IMR-90 (cell line): ENCODE results near the gene CGRRF1. TPM values are rescaled to one million over a fixed set of nuclear protein-coding genes. Genes with fewer than 3 reads are reported as not detected.

Experiments
- ATAC-seq: fragments of 200-7000 bp; cut with Tn5 transposase; 2 replicates; pipeline ENCODE4 v1.9.1; 2020; ENCODE audit warnings: low read depth, mild to moderate bottlenecking, moderate library complexity
- BruUV-seq: library from RNA; stranded (reverse); fragments of 400-500 nt; replicated peaks from 2 replicates; lab custom pipeline; 2021; lab: Mats Ljungman, UMichigan
- CTCF ChIA-PET: fragments of 300-600 bp; formaldehyde crosslinking; extraction: SDS; loops from one replicate; lab custom pipeline; 2021; ENCODE audit warnings: antibody characterized with exemption; lab: Yijun Ruan, JAX
- POLR2A ChIA-PET: fragments of 300-600 bp; sonication (Branson Sonifier 250); formaldehyde crosslinking; loops from one replicate; lab custom pipeline; 2022; ENCODE audit warnings: antibody characterized with exemption; ENCODE audit not compliant: unreplicated experiment; lab: Charles Lee
- DNase-seq: peaks from one replicate; pipeline ENCODE4 v3.0.0; 2013
- H2AFZ ChIP-seq: replicated peaks from 2 replicates; pipeline ENCODE3; 2013; ENCODE audit warnings: low read length, mild to moderate bottlenecking; ENCODE audit not compliant: poor library complexity
- H2AK5ac ChIP-seq: 2 replicates; pipeline ENCODE4 v1.6.1; 2013; ENCODE audit warnings: low read depth, low read length, inconsistent platforms
- H2AK9ac ChIP-seq: replicated peaks from 2 replicates; pipeline ENCODE3; 2013; ENCODE audit warnings: mild to moderate bottlenecking, low read depth, low read length, moderate library complexity; ENCODE audit not compliant: poor library complexity
- H2BK120ac ChIP-seq: 2 replicates; pipeline ENCODE4 v1.6.1; 2013; ENCODE audit warnings: low read depth, low read length, inconsistent platforms
- H2BK15ac ChIP-seq: 3 replicates; pipeline ENCODE4 v1.6.1; 2013; ENCODE audit warnings: low read depth, low read length, inconsistent platforms
- H2BK20ac ChIP-seq: 2 replicates; pipeline ENCODE4 v1.6.1; 2013; ENCODE audit warnings: low read depth, mild to moderate bottlenecking, inconsistent platforms, low read length, moderate library complexity
- H2BK5ac ChIP-seq: 2 replicates; pipeline ENCODE4 v1.6.1; 2013; ENCODE audit warnings: mild to moderate bottlenecking, low read depth, low read length, inconsistent platforms; ENCODE audit not compliant: poor library complexity, severe bottlenecking
- H3K14ac ChIP-seq: replicated peaks from 2 replicates; pipeline ENCODE4 v1.6.1; 2013; ENCODE audit warnings: low read depth, low read length, inconsistent platforms
- H3K18ac ChIP-seq: 2 replicates; pipeline ENCODE4 v1.6.1; 2013; ENCODE audit warnings: low read depth, low read length, control low read depth
- H3K23ac ChIP-seq: 2 replicates; pipeline ENCODE4 v1.6.1; 2013; ENCODE audit warnings: low read depth, low read length, inconsistent platforms
- H3K27ac ChIP-seq: 2 replicates; pipeline ENCODE4 v1.5.1; 2013; ENCODE audit warnings: mild to moderate bottlenecking, control low read depth, low read length; ENCODE audit not compliant: insufficient read depth
- H3K27me3 ChIP-seq: 2 replicates; pipeline ENCODE4 v1.6.1; 2013; ENCODE audit warnings: low read length; ENCODE audit not compliant: control insufficient read depth, insufficient read depth
- H3K36me3 ChIP-seq: 2 replicates; pipeline ENCODE4 v1.6.1; 2013; ENCODE audit warnings: low read length, mixed read lengths; ENCODE audit not compliant: control insufficient read depth, insufficient read depth
- H3K4ac ChIP-seq: 2 replicates; pipeline ENCODE4 v1.6.1; 2013; ENCODE audit warnings: low read depth, low read length, inconsistent platforms
- H3K4me1 ChIP-seq: 2 replicates; pipeline ENCODE4 v1.6.1; 2013; ENCODE audit warnings: low read length, mixed read lengths; ENCODE audit not compliant: control insufficient read depth, insufficient read depth
- H3K4me2 ChIP-seq: 2 replicates; pipeline ENCODE4 v1.6.1; 2013; ENCODE audit warnings: low read depth, mild to moderate bottlenecking, control low read depth, low read length, moderate library complexity
- H3K4me3 ChIP-seq: 2 replicates; pipeline ENCODE4 v1.5.1; 2013; ENCODE audit warnings: low read depth, mild to moderate bottlenecking, control low read depth, low read length, moderate library complexity; ENCODE audit not compliant: insufficient read depth
- H3K56ac ChIP-seq: 2 replicates; pipeline ENCODE4 v1.6.1; 2013; ENCODE audit warnings: low read length, inconsistent platforms; ENCODE audit not compliant: insufficient read depth; ENCODE audit errors: extremely low read depth
- H3K79me1 ChIP-seq, 2 experiments: 2 replicates each; pipeline ENCODE4 v1.6.1; 2013; ENCODE audit warnings: low read length in 2 of 2, inconsistent platforms in 1 of 2, low read depth in 1 of 2
- H3K9ac ChIP-seq: 2 replicates; pipeline ENCODE4 v1.6.1; 2013; ENCODE audit warnings: low read depth, low read length, control low read depth
- H3K9me1 ChIP-seq: 2 replicates; pipeline ENCODE4 v1.6.1; 2013; ENCODE audit warnings: low read length, inconsistent platforms; ENCODE audit not compliant: insufficient read depth
- H3K9me3 ChIP-seq: 2 replicates; pipeline ENCODE4 v1.6.1; 2013; ENCODE audit warnings: low read length; ENCODE audit not compliant: control insufficient read depth, insufficient read depth
- H4K20me1 ChIP-seq: 2 replicates; pipeline ENCODE4 v1.6.1; 2013; ENCODE audit warnings: low read length, inconsistent platforms; ENCODE audit not compliant: insufficient read depth
- H4K5ac ChIP-seq: 2 replicates; pipeline ENCODE4 v1.6.1; 2013; ENCODE audit warnings: mild to moderate bottlenecking, low read depth, low read length, control low read depth
- H4K8ac ChIP-seq, 2 experiments: 2 replicates each; pipeline ENCODE4 v1.6.1; 2013; ENCODE audit warnings: low read depth in 2 of 2, low read length in 2 of 2, control low read depth in 1 of 2, inconsistent platforms in 1 of 2
- H4K91ac ChIP-seq: 2 replicates; pipeline ENCODE4 v1.6.1; 2013; ENCODE audit warnings: low read depth, low read length, inconsistent platforms; ENCODE audit not compliant: insufficient read depth
- BHLHE40 ChIP-seq: fragments of 150-350 bp; IDR thresholded peaks from 2 replicates; pipeline ENCODE4 v1.6.1; 2016; ENCODE audit warnings: mild to moderate bottlenecking, low read depth, low read length
- CHD1 ChIP-seq: IDR thresholded peaks from 2 replicates; pipeline ENCODE4 v1.6.1; 2012; ENCODE audit warnings: low read depth, low read length, improper control_type of control experiment
- FOS ChIP-seq: fragments of 150-350 bp; IDR thresholded peaks from 2 replicates; pipeline ENCODE4 v1.6.1; 2016; ENCODE audit warnings: low read depth, low read length
- MXI1 ChIP-seq: IDR thresholded peaks from 2 replicates; pipeline ENCODE4 v1.6.1; 2012; ENCODE audit warnings: low read depth, mild to moderate bottlenecking, low read length, moderate library complexity, borderline replicate concordance
- WGBS, 2 experiments: methylation state at CpG; one replicate each; pipeline versions ENCODE4 v1.1.5 to v1.1.7; 2013; ENCODE audit warnings: missing lambda C conversion rate in 2 of 2; ENCODE audit not compliant: insufficient read length in 1 of 2; ENCODE audit errors: extremely low coverage in 2 of 2; 5-methylcytosine and 5-hydroxymethylcytosine counted together
- dilution Hi-C: fragments of 300-500 bp; cut with HindIII; formaldehyde crosslinking; loops from one replicate; pipeline ENCODE4 v1.14.3; 2018; ENCODE audit warnings: low sequenced_read_pairs; ENCODE audit not compliant: unreplicated experiment
- in situ Hi-C: fragments of 300-500 bp; cut with MboI; formaldehyde crosslinking; loops from 3 replicates; pipeline ENCODE4 v1.14.3; 2019; ENCODE audit warnings: low sequenced_read_pairs, inconsistent platforms, mixed read lengths
- intact Hi-C: fragments of 100-400 bp; cut with micrococcal nuclease; formaldehyde crosslinking; loops from 2 replicates; pipeline ENCODE4 v1.10.0; 2022
- polyA plus RNA-seq, 3 experiments: library from polyadenylated mRNA; depleted of rRNA; stranded (reverse); fragments of >200 nt; gene quantifications; 2 replicates each; pipeline ENCODE4 v1.2.3, GENCODE V29; 2012; ENCODE audit warnings: low replicate concordance in 1 of 3
- total RNA-seq: library from RNA; depleted of rRNA; stranded (reverse); fragments of >200 nt; gene quantifications from 2 replicates; pipeline ENCODE4 v1.2.3, GENCODE V29; 2012
- TF ChIP-seq, protein P1 (sequence below): fragments of 150-350 bp; IDR thresholded peaks from 2 replicates; pipeline ENCODE4 v1.6.1; 2016; ENCODE audit warnings: low read depth, mild to moderate bottlenecking, low read length, moderate library complexity, borderline replicate concordance
- TF ChIP-seq, protein P2 (sequence below): conservative IDR thresholded peaks from 2 replicates; pipeline ENCODE4 v1.5.1; 2012; ENCODE audit warnings: mild to moderate bottlenecking, low read depth, low read length, improper control_type of control experiment

Gene CGRRF1
- total and polyA plus RNA-seq, 2 of the 4 experiments (the other 2 are of a cell fraction), result 6.0 to 13.8 TPM

- H2AK5ac ChIP-seq, result no peak overlapping the region
- no peaks in the 10 kb centered on the region for H3K79me1 ChIP-seq
- no peaks in the 10 kb centered on the region; the same call in 1 of the 2 replicates for H3K27me3 ChIP-seq
- DNase-seq (no peak), ATAC-seq (no peak)
- H3K9ac ChIP-seq, result no peak overlapping the region
- H2BK20ac ChIP-seq, result no peak overlapping the region
- no peak overlapping the region for H2BK15ac ChIP-seq
- BruUV-seq, result no TSS peak
- no peak overlapping the region for H2BK120ac ChIP-seq
- no peak overlapping the region for H2AFZ ChIP-seq
- no peak overlapping the region for H3K23ac ChIP-seq
- H3K4me3 ChIP-seq, result no peak overlapping the region
- H3K9me1 ChIP-seq, result no peaks in the 10 kb centered on the region
- H4K20me1 ChIP-seq, result no peaks in the 10 kb centered on the region; the same call in 1 of the 2 replicates
- no peak overlapping the region for H4K91ac ChIP-seq
- ChIA-PET CTCF (no interaction called here), POLR2A (no interaction called here)
- no peak overlapping the region for H4K8ac ChIP-seq
- TF ChIP-seq BHLHE40, result no peak
- TF ChIP-seq, protein P1, sequence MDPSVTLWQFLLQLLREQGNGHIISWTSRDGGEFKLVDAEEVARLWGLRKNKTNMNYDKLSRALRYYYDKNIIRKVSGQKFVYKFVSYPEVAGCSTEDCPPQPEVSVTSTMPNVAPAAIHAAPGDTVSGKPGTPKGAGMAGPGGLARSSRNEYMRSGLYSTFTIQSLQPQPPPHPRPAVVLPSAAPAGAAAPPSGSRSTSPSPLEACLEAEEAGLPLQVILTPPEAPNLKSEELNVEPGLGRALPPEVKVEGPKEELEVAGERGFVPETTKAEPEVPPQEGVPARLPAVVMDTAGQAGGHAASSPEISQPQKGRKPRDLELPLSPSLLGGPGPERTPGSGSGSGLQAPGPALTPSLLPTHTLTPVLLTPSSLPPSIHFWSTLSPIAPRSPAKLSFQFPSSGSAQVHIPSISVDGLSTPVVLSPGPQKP, result no peak
- no peak for TF ChIP-seq CHD1
- TF ChIP-seq, protein P2, sequence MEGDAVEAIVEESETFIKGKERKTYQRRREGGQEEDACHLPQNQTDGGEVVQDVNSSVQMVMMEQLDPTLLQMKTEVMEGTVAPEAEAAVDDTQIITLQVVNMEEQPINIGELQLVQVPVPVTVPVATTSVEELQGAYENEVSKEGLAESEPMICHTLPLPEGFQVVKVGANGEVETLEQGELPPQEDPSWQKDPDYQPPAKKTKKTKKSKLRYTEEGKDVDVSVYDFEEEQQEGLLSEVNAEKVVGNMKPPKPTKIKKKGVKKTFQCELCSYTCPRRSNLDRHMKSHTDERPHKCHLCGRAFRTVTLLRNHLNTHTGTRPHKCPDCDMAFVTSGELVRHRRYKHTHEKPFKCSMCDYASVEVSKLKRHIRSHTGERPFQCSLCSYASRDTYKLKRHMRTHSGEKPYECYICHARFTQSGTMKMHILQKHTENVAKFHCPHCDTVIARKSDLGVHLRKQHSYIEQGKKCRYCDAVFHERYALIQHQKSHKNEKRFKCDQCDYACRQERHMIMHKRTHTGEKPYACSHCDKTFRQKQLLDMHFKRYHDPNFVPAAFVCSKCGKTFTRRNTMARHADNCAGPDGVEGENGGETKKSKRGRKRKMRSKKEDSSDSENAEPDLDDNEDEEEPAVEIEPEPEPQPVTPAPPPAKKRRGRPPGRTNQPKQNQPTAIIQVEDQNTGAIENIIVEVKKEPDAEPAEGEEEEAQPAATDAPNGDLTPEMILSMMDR, result no peak
- TF ChIP-seq MXI1, result no peak
- no peak for TF ChIP-seq FOS
- dilution Hi-C loops (no loop called here), intact Hi-C loops (no loop called here), in situ Hi-C loops (no loop called here)
- no CpG with 5 or more reads among the region's 2 CpGs for WGBS, 2 experiments
- H3K27ac ChIP-seq, result no peak overlapping the region
- H3K18ac ChIP-seq, result no peak overlapping the region
- no peak overlapping the region for H3K14ac ChIP-seq
- H3K36me3 ChIP-seq, result no peaks in the 10 kb centered on the region
- H3K4ac ChIP-seq, result no peak overlapping the region
- no peak overlapping the region for H2AK9ac ChIP-seq
- no peak overlapping the region for H4K5ac ChIP-seq
- no peak overlapping the region for H2BK5ac ChIP-seq
- no peaks in the 10 kb centered on the region for H3K9me3 ChIP-seq
- H3K56ac ChIP-seq, result no peak overlapping the region
- no peak overlapping the region for H3K4me2 ChIP-seq
- H3K4me1 ChIP-seq, result no peaks in the 10 kb centered on the region
Observed at GRCh38 chr14:54497224-54497623, 12.5 kb upstream of the CGRRF1 start.
